Fibroblast of skin of back (primary cell): Measurements from ENCODE around the gene PTPRZ1.

Experiments
- DNase-seq: peaks from one replicate; pipeline ENCODE4 v3.0.0-alpha.2; 2013

The PTPRZ1 gene

DNA sequence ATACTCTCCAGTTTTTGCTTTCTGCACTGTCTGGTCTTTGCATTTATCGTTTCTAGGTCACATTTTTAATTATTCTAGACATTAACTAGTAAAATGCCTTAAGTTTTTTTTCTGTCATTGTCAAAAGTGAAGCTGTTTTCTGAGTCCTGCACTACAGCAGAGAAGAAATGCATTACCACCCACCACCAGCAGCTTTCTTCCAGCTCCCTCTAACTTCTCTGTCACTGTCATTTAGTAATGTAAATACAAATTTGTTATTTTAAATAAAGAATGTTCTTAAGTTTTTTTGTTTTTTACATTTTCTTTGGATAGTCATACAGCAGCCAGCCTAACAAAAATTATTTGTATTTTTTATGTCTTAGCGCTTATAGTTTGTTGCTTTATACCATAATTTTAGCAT, 18.8 kb downstream of the PTPRZ1 start:
- no peak for DNase-seq

- no peak for DNase-seq
These were observed 28.1 kb downstream of the PTPRZ1 start for GRCh38 chr7:121901026-121901425.

DNA sequence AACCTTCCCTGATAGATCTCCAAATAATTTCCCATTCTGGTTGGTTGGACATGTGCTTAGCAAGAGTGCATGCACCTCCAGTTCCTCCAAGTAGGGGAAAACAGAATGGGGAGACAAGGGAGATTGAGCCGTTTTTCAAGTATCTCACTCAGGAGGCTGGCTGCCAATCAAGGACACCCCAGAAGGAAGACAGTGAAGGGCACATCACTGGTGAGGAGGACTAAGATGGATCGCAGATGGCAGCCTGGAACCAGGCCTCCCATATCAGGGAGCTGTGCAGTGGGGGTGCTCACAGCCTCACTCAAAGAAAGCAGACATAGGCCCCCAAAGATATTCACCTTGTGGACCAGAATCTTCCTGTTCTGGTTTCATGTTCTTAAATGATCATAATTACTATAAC, 31.2 kb downstream of the PTPRZ1 start:
- DNase-seq: no peak

- no peak for DNase-seq
These were observed 35.1 kb downstream of the PTPRZ1 start for GRCh38 chr7:121908042-121908441.

DNA sequence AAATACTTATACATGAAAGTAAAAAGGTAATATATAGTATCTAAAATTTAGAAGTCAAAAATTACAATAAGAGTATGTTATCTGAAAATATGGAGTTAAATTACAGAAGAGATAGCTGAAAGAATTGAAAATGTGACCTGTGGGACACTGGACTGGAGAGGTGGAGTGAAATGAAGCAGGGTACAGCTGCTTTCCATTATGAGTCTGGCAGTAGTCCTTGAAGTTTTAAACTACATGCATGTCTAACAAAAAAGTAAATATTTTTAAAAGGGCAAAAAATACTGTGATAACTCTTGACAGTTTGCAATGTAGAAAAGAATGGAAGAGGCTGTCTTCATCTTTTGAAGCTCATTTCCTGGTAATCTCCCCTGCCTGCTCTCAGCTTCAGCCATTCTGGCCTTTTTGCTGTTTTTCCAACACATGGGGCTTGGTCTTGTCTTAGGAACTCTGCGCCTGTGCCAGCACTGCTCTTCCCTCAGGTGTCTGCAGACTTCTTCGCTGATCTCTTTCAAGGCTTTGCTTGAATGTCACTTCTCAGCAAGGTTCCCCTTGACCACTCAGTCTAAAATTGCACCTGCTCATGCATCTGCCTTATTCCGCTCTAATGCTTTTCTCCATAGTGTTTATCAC, 36.9 kb downstream of the PTPRZ1 start:
- DNase-seq: no peak

DNA sequence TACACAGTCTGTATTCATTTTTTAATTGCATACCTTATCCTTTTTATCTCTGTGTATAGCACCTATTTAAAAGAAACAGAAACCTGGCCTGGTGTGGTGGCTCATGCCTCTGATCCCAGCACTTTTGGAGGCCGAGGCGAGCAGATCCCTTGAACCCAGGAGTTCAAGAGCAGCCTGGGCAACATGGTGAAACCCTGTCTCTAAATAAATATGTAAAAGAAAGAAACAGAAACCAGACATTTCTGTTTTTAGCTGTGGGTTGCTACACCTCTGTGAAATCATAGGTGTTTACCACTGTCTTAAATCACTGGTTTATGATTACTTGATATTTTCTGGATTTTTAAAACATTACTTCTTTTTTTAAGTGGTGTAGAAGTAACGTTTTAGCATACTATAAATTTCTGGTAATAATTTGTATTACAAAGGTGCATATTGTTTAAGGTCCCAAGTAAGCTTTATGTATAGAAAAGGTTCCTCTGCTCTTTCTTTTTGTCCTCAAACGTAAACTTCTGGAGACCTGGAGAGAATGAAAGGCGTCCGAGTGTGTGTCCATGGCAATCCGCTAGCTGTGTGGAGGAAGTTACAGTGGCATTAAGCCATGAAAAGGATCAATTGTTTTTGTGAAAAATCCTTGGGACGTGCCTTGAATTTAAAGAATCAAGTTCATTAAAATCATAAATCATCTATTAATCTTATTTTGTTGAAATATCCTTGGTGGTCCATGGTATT, 41.1 kb downstream of the PTPRZ1 start:
- DNase-seq: no peak

- DNase-seq: no peak
These were observed 41.8 kb downstream of the PTPRZ1 start for GRCh38 chr7:121914676-121915279.

DNA sequence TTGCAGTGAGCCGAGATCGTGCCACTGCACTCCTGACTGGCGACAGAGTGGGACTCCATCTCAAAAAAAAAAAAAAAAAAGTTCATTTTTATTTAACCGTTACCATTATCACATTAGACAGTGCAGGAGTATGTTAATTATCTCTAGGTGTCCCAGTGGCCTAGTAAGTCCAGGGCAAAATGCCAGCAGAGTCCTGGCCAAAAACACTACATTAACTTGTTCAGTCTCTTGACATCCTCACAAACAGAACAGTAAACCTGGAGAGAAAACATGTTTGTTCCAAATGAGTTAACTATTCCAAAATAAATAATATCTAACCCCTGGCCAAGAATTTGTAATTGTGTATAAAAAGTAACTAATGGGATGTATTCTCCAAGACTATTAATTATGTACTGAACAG, 43.2 kb downstream of the PTPRZ1 start:
- no peak for DNase-seq

GRCh38 chr7:121919986-121920385, 47.0 kb downstream of the PTPRZ1 start:
- DNase-seq: no peak

- no peak for DNase-seq
These were observed 51.6 kb downstream of the PTPRZ1 start for GRCh38 chr7:121924269-121925186.

- DNase-seq: no peak
These were observed 58.4 kb downstream of the PTPRZ1 start for GRCh38 chr7:121931149-121931902.

DNA sequence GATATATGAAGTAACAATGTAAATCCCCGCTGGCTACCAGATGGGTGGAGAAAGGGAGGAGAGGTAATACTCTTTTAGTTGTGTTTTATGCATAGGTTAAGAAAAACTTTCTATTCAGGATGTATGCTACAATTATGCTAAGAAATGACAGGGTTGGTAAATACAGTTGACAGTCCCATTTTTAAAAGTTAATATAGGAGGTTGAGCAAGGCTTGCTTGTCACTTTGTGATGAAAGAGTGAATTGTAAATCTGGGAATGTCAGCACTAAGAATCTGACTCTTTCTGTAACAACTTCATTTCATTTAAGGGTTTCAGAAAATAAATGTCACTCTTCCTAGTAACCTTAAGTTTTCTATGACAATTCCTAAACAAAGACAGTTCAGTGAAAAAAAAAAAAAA, 59.8 kb downstream of the PTPRZ1 start:
- DNase-seq: no peak

- no peak for DNase-seq
These were observed 64.1 kb downstream of the PTPRZ1 start for GRCh38 chr7:121936951-121937623.

GRCh38 chr7:121938429-121938996, 65.6 kb downstream of the PTPRZ1 start:
- DNase-seq: no peak

DNA sequence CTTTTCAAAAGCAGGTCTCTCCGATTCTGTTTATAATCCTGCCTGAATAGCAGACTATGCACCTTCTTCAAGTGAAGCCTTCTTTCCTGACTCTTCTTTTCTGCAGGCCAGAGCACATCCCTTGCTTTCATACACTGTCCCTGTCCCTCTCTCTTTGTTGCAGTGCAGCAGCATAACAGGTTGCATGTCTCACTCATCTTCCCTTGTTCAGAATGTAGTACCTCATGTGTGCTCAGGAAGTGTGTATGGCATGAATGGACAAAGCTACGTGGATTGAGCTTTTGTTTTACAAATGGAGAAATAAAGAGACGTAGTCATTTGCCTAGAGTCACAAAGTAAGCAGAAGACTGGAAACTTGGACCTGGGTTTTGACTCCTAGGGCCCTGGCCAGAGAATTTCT, 68.0 kb downstream of the PTPRZ1 start:
- no peak for DNase-seq

DNA sequence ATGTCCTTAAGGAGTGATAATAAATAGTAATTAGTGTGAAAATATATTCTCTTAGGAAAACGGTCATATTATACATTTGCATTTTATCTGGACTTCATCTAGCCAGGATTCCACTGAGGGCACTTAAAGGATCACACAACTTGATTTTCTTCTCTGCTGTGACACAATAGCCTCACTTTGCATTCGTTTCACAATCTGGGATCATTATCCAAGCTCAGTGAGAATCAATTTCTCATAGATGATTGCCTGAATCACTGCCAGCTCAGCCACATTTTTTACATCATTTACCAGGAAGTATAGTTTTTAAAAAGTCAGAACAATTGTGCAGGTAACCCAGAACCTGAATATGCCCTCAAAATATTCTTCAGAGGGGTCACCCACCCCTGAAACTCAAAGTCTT, 68.9 kb downstream of the PTPRZ1 start:
- no peak for DNase-seq

DNA sequence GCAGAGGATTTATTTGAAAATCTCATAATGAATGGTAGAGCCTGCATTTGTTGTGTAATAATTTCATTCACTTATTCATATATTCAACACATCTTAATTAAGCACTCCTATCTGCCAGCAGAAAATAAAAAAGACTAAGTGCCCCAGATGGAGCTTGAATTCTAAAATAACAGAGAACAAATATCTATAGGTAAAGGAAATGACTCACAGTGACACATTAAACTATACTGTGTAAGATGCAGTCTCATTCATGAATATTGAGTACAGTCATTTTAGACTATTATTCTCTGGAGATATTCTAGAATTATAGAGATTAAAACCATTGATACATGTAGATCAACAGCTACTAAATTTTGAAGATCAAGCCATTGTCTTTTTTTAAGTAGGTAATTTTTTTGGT, 72.1 kb downstream of the PTPRZ1 start:
- peak; percentile 13 for DNase-seq

- DNase-seq: peak; percentile 29
These were observed 72.7 kb downstream of the PTPRZ1 start for GRCh38 chr7:121945480-121946236.

GRCh38 chr7:121953164-121953563, 80.2 kb downstream of the PTPRZ1 start:
- DNase-seq: no peak

GRCh38 chr7:121953601-121954000, 80.6 kb downstream of the PTPRZ1 start:
- no peak for DNase-seq
